Osteoblast (primary cell): ENCODE measurements around the gene UFD1. TPM values are rescaled to one million over a fixed set of nuclear protein-coding genes. Genes with fewer than 3 reads are reported as not detected.

ENCODE experiments used
- DNase-seq: peaks from one replicate; pipeline ENCODE4 v3.0.0; 2011; ENCODE audit warnings: low spot score, mixed read lengths; ENCODE audit not compliant: insufficient read length; ENCODE audit errors: missing footprints
- H2AFZ ChIP-seq: 2 replicates; pipeline ENCODE4 v1.6.0; 2011; ENCODE audit warnings: mild to moderate bottlenecking, low read length
- H3K27ac ChIP-seq: 2 replicates; pipeline ENCODE4 v1.5.1; 2011; ENCODE audit warnings: mild to moderate bottlenecking, low read depth, low read length, moderate library complexity
- H3K27me3 ChIP-seq: 2 replicates; pipeline ENCODE4 v1.6.0; 2012; ENCODE audit warnings: mild to moderate bottlenecking, control low read depth, inconsistent platforms, low read length, moderate library complexity; ENCODE audit not compliant: insufficient read depth
- H3K36me3 ChIP-seq: 2 replicates; pipeline ENCODE4 v1.5.1; 2011; ENCODE audit warnings: mild to moderate bottlenecking, low read length, control low read depth, moderate library complexity; ENCODE audit not compliant: insufficient read depth
- H3K4me1 ChIP-seq: 2 replicates; pipeline ENCODE4 v1.5.1; 2011; ENCODE audit warnings: mild to moderate bottlenecking, low read length, control low read depth, moderate library complexity; ENCODE audit not compliant: insufficient read depth
- H3K4me2 ChIP-seq: 2 replicates; pipeline ENCODE4 v1.6.0; 2011; ENCODE audit warnings: mild to moderate bottlenecking, low read length; ENCODE audit not compliant: insufficient read depth
- H3K4me3 ChIP-seq: fragments of 200-600 bp; sonication (generic); 3 replicates; pipeline ENCODE4 v1.5.1; 2012; ENCODE audit warnings: mild to moderate bottlenecking, low read length, inconsistent platforms; ENCODE audit not compliant: insufficient read depth
- H3K79me2 ChIP-seq: 2 replicates; pipeline ENCODE4 v1.6.0; 2012; ENCODE audit warnings: mild to moderate bottlenecking, low read length, control low read depth, inconsistent platforms; ENCODE audit not compliant: insufficient read depth
- H3K9me3 ChIP-seq: 2 replicates; pipeline ENCODE4 v1.5.1; 2011; ENCODE audit warnings: low read depth, low read length, control low read depth
- H4K20me1 ChIP-seq: 2 replicates; pipeline ENCODE4 v1.6.0; 2012; ENCODE audit warnings: mild to moderate bottlenecking, low read length, control low read depth; ENCODE audit not compliant: insufficient read depth
- CTCF ChIP-seq: IDR thresholded peaks from 2 replicates; pipeline ENCODE4 v1.5.1; 2011; ENCODE audit warnings: mild to moderate bottlenecking, low read depth, low read length, moderate library complexity; ENCODE audit errors: extremely low read depth
- total RNA-seq: library from RNA; depleted of rRNA; stranded (reverse); fragments of >200 nt; gene quantifications from 2 replicates; pipeline ENCODE4 v1.2.3, GENCODE V29; 2012

Gene UFD1
- total RNA-seq, 1 donor, result 56.8 TPM

- Histone ChIP-seq H3K27me3 (no peaks in the 10 kb centered on the region), H3K4me2 (no peak overlapping the region), H3K79me2 (peaks cover 66% of the 10 kb centered on the region), H3K4me3 (no peak overlapping the region), H2AFZ (no peak overlapping the region), H3K36me3 (peaks cover 77% of the 10 kb centered on the region), H3K27ac (no peak overlapping the region), H3K9me3 (no peaks in the 10 kb centered on the region), H4K20me1 (peaks cover 44% of the 10 kb centered on the region), H3K4me1 (peaks cover 2% of the 10 kb centered on the region)
- no peak for TF ChIP-seq CTCF
- DNase-seq, result no peak
Observed at GRCh38 chr22:19472233-19472632, 6.8 kb downstream of the UFD1 start.

GRCh38 chr22:19471572-19471971, 7.4 kb downstream of the UFD1 start:
- no peak overlapping the region for H3K4me3 ChIP-seq
- H3K36me3 ChIP-seq, result peaks cover 84% of the 10 kb centered on the region
- no peak overlapping the region for H3K27ac ChIP-seq
- H4K20me1 ChIP-seq, result peaks cover 43% of the 10 kb centered on the region
- H3K4me1 ChIP-seq, result no peaks in the 10 kb centered on the region
- H3K4me2 ChIP-seq, result no peak overlapping the region
- H3K27me3 ChIP-seq, result no peaks in the 10 kb centered on the region
- no peaks in the 10 kb centered on the region for H3K9me3 ChIP-seq
- peaks cover 62% of the 10 kb centered on the region for H3K79me2 ChIP-seq
- DNase-seq, result no peak
- no peak overlapping the region for H2AFZ ChIP-seq
- TF ChIP-seq CTCF, result no peak

GRCh38 chr22:19470010-19470409, 9.0 kb downstream of the UFD1 start:
- no peaks in the 10 kb centered on the region for H3K9me3 ChIP-seq
- H4K20me1 ChIP-seq, result peaks cover 32% of the 10 kb centered on the region
- peaks cover 46% of the 10 kb centered on the region for H3K79me2 ChIP-seq
- DNase-seq, result no peak
- H2AFZ ChIP-seq, result no peak overlapping the region
- peaks cover 93% of the 10 kb centered on the region for H3K36me3 ChIP-seq
- no peak overlapping the region for H3K4me2 ChIP-seq
- no peak for TF ChIP-seq CTCF
- H3K4me1 ChIP-seq, result no peaks in the 10 kb centered on the region
- H3K4me3 ChIP-seq, result no peak overlapping the region
- H3K27ac ChIP-seq, result no peak overlapping the region
- H3K27me3 ChIP-seq, result no peaks in the 10 kb centered on the region

GRCh38 chr22:19469421-19469820, 9.6 kb downstream of the UFD1 start:
- peaks cover 93% of the 10 kb centered on the region for H3K36me3 ChIP-seq
- TF ChIP-seq CTCF, result no peak
- no peak for DNase-seq
- peaks cover 32% of the 10 kb centered on the region for H4K20me1 ChIP-seq
- H3K79me2 ChIP-seq, result peaks cover 41% of the 10 kb centered on the region
- H3K4me3 ChIP-seq, result no peak overlapping the region
- H3K4me2 ChIP-seq, result no peak overlapping the region
- H2AFZ ChIP-seq, result no peak overlapping the region
- H3K27me3 ChIP-seq, result no peaks in the 10 kb centered on the region
- no peak overlapping the region for H3K27ac ChIP-seq
- peaks cover under 1% of the 10 kb centered on the region for H3K4me1 ChIP-seq
- no peaks in the 10 kb centered on the region for H3K9me3 ChIP-seq
